Astrocyte (in vitro differentiated cells and primary cell): Measurements from ENCODE around the gene HDAC1.

ENCODE experiments used
- EZH2 ChIP-seq: IDR thresholded peaks from 2 replicates; pipeline ENCODE4 v1.6.1; 2012; ENCODE audit warnings: mild to moderate bottlenecking, low read length, inconsistent platforms; ENCODE audit not compliant: insufficient read depth
- TF ChIP-seq, protein P1 (sequence below): IDR thresholded peaks from 2 replicates; pipeline ENCODE4 v1.5.1; 2011; ENCODE audit warnings: low read depth, mild to moderate bottlenecking, inconsistent platforms, low read length, moderate library complexity; ENCODE audit not compliant: insufficient read depth

DNA sequence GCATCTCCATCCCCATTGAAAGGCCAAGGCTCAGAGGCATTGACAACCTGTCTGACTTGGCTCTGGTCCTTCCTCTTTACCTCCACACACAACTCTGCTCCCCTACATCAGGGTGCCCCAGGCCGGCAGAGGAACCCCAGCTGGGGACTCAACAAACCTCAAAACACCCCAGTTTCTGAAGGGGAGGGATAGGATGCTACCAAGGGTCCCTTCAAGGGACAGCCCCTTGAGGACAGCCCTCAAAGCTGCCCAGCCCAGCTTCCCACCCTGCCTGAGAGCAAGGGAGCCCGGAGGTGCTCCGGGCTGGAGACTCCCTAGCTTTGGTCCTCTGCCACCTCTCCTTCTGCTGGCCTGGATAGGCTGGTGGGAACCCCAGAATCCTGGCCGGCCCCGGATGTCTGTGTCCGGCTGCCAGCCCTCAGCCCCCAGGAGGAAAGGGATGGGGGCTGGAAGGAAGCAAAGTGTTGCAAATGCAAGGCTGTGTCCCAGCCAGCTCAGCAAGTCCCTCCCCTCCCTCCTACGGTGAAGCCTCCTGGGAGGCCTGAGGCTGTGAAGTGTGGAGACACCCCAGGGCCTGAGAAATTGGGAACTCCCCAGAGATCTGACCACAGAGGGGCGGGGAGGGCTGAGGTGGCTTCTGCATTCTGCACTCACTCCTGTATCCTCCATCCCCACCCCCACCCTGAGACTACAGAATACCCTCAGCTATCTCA lies 45.2 kb downstream of the HDAC1 start:
- TF ChIP-seq, protein P1, sequence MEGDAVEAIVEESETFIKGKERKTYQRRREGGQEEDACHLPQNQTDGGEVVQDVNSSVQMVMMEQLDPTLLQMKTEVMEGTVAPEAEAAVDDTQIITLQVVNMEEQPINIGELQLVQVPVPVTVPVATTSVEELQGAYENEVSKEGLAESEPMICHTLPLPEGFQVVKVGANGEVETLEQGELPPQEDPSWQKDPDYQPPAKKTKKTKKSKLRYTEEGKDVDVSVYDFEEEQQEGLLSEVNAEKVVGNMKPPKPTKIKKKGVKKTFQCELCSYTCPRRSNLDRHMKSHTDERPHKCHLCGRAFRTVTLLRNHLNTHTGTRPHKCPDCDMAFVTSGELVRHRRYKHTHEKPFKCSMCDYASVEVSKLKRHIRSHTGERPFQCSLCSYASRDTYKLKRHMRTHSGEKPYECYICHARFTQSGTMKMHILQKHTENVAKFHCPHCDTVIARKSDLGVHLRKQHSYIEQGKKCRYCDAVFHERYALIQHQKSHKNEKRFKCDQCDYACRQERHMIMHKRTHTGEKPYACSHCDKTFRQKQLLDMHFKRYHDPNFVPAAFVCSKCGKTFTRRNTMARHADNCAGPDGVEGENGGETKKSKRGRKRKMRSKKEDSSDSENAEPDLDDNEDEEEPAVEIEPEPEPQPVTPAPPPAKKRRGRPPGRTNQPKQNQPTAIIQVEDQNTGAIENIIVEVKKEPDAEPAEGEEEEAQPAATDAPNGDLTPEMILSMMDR: no peak
- TF ChIP-seq EZH2: no peak
